Measurements from ENCODE around the gene CDK1. TPM values are rescaled to one million over a fixed set of nuclear protein-coding genes. Genes with fewer than 3 reads are reported as not detected.

The CDK1 gene
- total RNA-seq, 1 experiment from 2014 or later = 137 TPM

- ChIA-PET POLR2A (ENCODE audit: unreplicated experiment) (no interaction called here), CTCF (no interaction called here)
- no peaks in the 10 kb centered on the region for H3K36me3 ChIP-seq (ENCODE audit: low read depth)
- H3K4me2 ChIP-seq = no peak overlapping the region
- DNase-seq = no peak
- H3K4me1 ChIP-seq (replicated peaks; ENCODE audit: insufficient read depth) = no peaks in the 10 kb centered on the region
- H3K9me2 ChIP-seq (ENCODE audit: insufficient read depth) = no peaks in the 10 kb centered on the region
- no peaks in the 10 kb centered on the region for H3K79me2 ChIP-seq (ENCODE audit: low read depth)
- no peaks in the 10 kb centered on the region for H3K9me3 ChIP-seq (ENCODE audit: insufficient read depth, low read depth)
- no peak overlapping the region for H2AFZ ChIP-seq
- H3K27ac ChIP-seq = no peak overlapping the region
- no peaks in the 10 kb centered on the region for H4K20me1 ChIP-seq (ENCODE audit: insufficient read depth)
- H3K4me3 ChIP-seq = no peak overlapping the region
- no peak for TF ChIP-seq EZH2 (IDR thresholded peaks at IDR 0.05; ENCODE audit: low read depth)
- TF ChIP-seq CTCF (conservative IDR thresholded peaks at IDR 0.05) = no peak
- intact Hi-C loops (cut with micrococcal nuclease; ENCODE audit: unreplicated experiment) = no loop called here
- BruUV-seq (replicated peaks) = no TSS peak
- no peaks in the 10 kb centered on the region for H3F3A ChIP-seq (ENCODE audit: insufficient read depth, low read depth)
- H3K27me3 ChIP-seq (ENCODE audit: insufficient read depth, low read depth) = no peaks in the 10 kb centered on the region
Observed at GRCh38 chr10:60760711-60761210, 17.5 kb upstream of the CDK1 start.

GRCh38 chr10:60762554-60762953 lies 15.7 kb upstream of the CDK1 start:
- Histone ChIP-seq H2AFZ (no peak overlapping the region), H3K4me1 (replicated peaks; ENCODE audit: insufficient read depth) (no peaks in the 10 kb centered on the region), H3K36me3 (ENCODE audit: low read depth) (no peaks in the 10 kb centered on the region), H3K9me2 (ENCODE audit: insufficient read depth) (no peaks in the 10 kb centered on the region), H3K4me2 (no peak overlapping the region), H3K9me3 (ENCODE audit: insufficient read depth, low read depth) (no peaks in the 10 kb centered on the region), H3K4me3 (no peak overlapping the region), H3K27me3 (ENCODE audit: insufficient read depth, low read depth) (no peaks in the 10 kb centered on the region), H3F3A (ENCODE audit: insufficient read depth, low read depth) (no peaks in the 10 kb centered on the region), H3K79me2 (ENCODE audit: low read depth) (no peaks in the 10 kb centered on the region), H4K20me1 (ENCODE audit: insufficient read depth) (no peaks in the 10 kb centered on the region), H3K27ac (no peak overlapping the region)
- TF ChIP-seq EZH2 (IDR thresholded peaks at IDR 0.05; ENCODE audit: low read depth) (no peak), CTCF (conservative IDR thresholded peaks at IDR 0.05) (no peak)
- POLR2A ChIA-PET (ENCODE audit: unreplicated experiment) = no interaction called here
- intact Hi-C loops (cut with micrococcal nuclease; ENCODE audit: unreplicated experiment) = no loop called here
- no peak for DNase-seq
- CTCF ChIA-PET = no interaction called here
- no TSS peak for BruUV-seq (replicated peaks)

- Histone ChIP-seq H3K4me1 (replicated peaks; ENCODE audit: insufficient read depth) (no peaks in the 10 kb centered on the region), H3K27me3 (ENCODE audit: insufficient read depth, low read depth) (no peaks in the 10 kb centered on the region), H3K4me2 (no peak overlapping the region), H3K9me3 (ENCODE audit: insufficient read depth, low read depth) (no peaks in the 10 kb centered on the region), H3K9me2 (ENCODE audit: insufficient read depth) (no peaks in the 10 kb centered on the region), H3K36me3 (ENCODE audit: low read depth) (no peaks in the 10 kb centered on the region), H3F3A (ENCODE audit: insufficient read depth, low read depth) (no peaks in the 10 kb centered on the region), H3K27ac (no peak overlapping the region), H4K20me1 (ENCODE audit: insufficient read depth) (no peaks in the 10 kb centered on the region), H3K4me3 (no peak overlapping the region), H3K79me2 (ENCODE audit: low read depth) (no peaks in the 10 kb centered on the region), H2AFZ (no peak overlapping the region)
- TF ChIP-seq CTCF (conservative IDR thresholded peaks at IDR 0.05) = no peak
- TF ChIP-seq EZH2 (IDR thresholded peaks at IDR 0.05; ENCODE audit: low read depth) = no peak
- intact Hi-C loops (cut with micrococcal nuclease; ENCODE audit: unreplicated experiment) = loop anchor here (5.0 kb wide), 1 partner anchor 220 kb away; no protein-coding TSS in a partner anchor
- BruUV-seq (replicated peaks) = no TSS peak
- no peak for DNase-seq
- CTCF ChIA-PET = interaction anchor here (0.6 kb wide), 1 partner anchor 133 kb away, joined by 4 read pairs; no protein-coding TSS in a partner anchor
- POLR2A ChIA-PET (ENCODE audit: unreplicated experiment) = no interaction called here
Observed at GRCh38 chr10:60767424-60767823, 10.9 kb upstream of the CDK1 start.
